D341Med (cell line): ENCODE measurements around the gene ZNF772.

ENCODE experiments used
- DNase-seq: peaks from one replicate; pipeline ENCODE4 v3.0.0; 2012; ENCODE audit warnings: low spot score

Gene ZNF772

GRCh38 chr19:57435062-57435978, 42.0 kb downstream of the ZNF772 start, which contains the start of gene ZNF749:
Gene ZNF749 (plus strand): TSS chr19:57435325. CDS start chr19:57435579, 254 bp downstream.
- peak; percentile 96 for DNase-seq

GRCh38 chr19:57434386-57435061, 42.8 kb downstream of the ZNF772 start:
- DNase-seq = no peak

- no peak for DNase-seq
These were observed 56.3 kb downstream of the ZNF772 start for GRCh38 chr19:57421037-57421436.

- DNase-seq = no peak
These were observed 57.9 kb downstream of the ZNF772 start for GRCh38 chr19:57419439-57419838.
